K562 (cell line): ENCODE results near the gene SEBOX. TPM values are rescaled to one million over a fixed set of nuclear protein-coding genes. Genes with fewer than 3 reads are reported as not detected.

Source experiments
- ESRRA ChIP-seq: fragments of 450-650 bp; IDR thresholded peaks from 2 replicates; pipeline ENCODE4 v1.6.1; 2014; ENCODE audit warnings: low read depth, mild to moderate bottlenecking, moderate library complexity, borderline replicate concordance
- ETS1 ChIP-seq: conservative IDR thresholded peaks from 2 replicates; pipeline ENCODE4 v1.6.1; 2011; ENCODE audit warnings: low read depth, mild to moderate bottlenecking, low read length; ENCODE audit not compliant: control insufficient read depth
- HNRNPL ChIP-seq: fragments of 200-400 bp; formaldehyde crosslinking; IDR thresholded peaks from 2 replicates; pipeline ENCODE4 v1.6.1; 2017; ENCODE audit warnings: low read depth, mild to moderate bottlenecking, low read length
- KLF6 ChIP-seq: fragments of 250-450 bp; sonication (Bioruptor Pico); IDR thresholded peaks from 2 replicates; pipeline ENCODE4 v1.4.0; 2020; ENCODE audit warnings: mild to moderate bottlenecking, moderate library complexity, borderline replicate concordance
- PHF8 ChIP-seq: fragments of 200-600 bp; sonication (generic); IDR thresholded peaks from 2 replicates; pipeline ENCODE4 v1.6.1; 2012; ENCODE audit warnings: mixed run types, mild to moderate bottlenecking, inconsistent platforms, low read length, moderate library complexity, borderline replicate concordance
- RCOR1 ChIP-seq, 2 experiments: IDR thresholded peaks; 2 replicates each; pipeline ENCODE4 v1.6.1; 2012; ENCODE audit warnings: low read depth in 2 of 2, low read length in 2 of 2, borderline replicate concordance in 1 of 2, improper control_type of control experiment in 1 of 2
- REST ChIP-seq, 2 experiments: fragments of 450-650 bp; formaldehyde crosslinking in 1 of 2; IDR thresholded peaks; 2 replicates each; pipeline versions ENCODE4 v1.4.0 to v1.6.1; 2014 to 2020; ENCODE audit warnings: mild to moderate bottlenecking in 2 of 2, borderline replicate concordance in 1 of 2, low read depth in 1 of 2
- SIN3A ChIP-seq, 2 experiments: fragments of 150-350 bp in 1 of 2; IDR thresholded peaks; 2 replicates each; pipeline ENCODE4 v1.6.1; 2011 to 2016; ENCODE audit warnings: borderline replicate concordance in 2 of 2, low read depth in 2 of 2, low read length in 2 of 2, mild to moderate bottlenecking in 2 of 2, moderate library complexity in 2 of 2; ENCODE audit not compliant: control insufficient read depth in 1 of 2
- SIX5 ChIP-seq, 2 experiments: IDR thresholded peaks; 2 replicates each; pipeline ENCODE4 v1.6.1; 2011; ENCODE audit warnings: low read length in 2 of 2, borderline replicate concordance in 1 of 2, low read depth in 1 of 2, mild to moderate bottlenecking in 1 of 2, moderate library complexity in 1 of 2; ENCODE audit not compliant: insufficient read depth in 1 of 2
- USF1 ChIP-seq: sonication (generic); formaldehyde crosslinking; IDR thresholded peaks from 2 replicates; pipeline ENCODE4 v1.9.0; 2022; ENCODE audit warnings: mild to moderate bottlenecking, missing genetic modification reagents
- ZKSCAN3 ChIP-seq: fragments of 250-450 bp; sonication (Bioruptor Pico); IDR thresholded peaks from 2 replicates; pipeline ENCODE4 v1.4.0; 2020
- polyA plus RNA-seq, 8 experiments: library from polyadenylated mRNA; depleted of rRNA in 4 of 8; stranded (reverse) in 5 of 8; unstranded in 3 of 8; fragments of >200 nt; fragmentation: Nextera tagmentation in 2 of 8; fragmentation: Illumina TruSeq in 1 of 8; extraction: Ambion mirVana in 2 of 8; extraction: Trizol in 1 of 8; gene quantifications; 2 replicates each; pipeline versions ENCODE4 v1.2.1 to v1.2.3, GENCODE V29; 2011 to 2014; ENCODE audit warnings: inconsistent platforms in 1 of 8, missing spikeins in 1 of 8
- total RNA-seq, 7 experiments: library from RNA; depleted of rRNA in 6 of 7; stranded (reverse); fragments of >200 nt in 6 of 7; fragmentation: Illumina TruSeq in 2 of 7; extraction: Trizol in 2 of 7; gene quantifications; 2 replicates each; pipeline versions ENCODE4 v1.2.1 to v1.2.3, GENCODE V29; 2011 to 2021; ENCODE audit warnings: low replicate concordance in 1 of 7
- TF ChIP-seq, protein P1 (sequence below): fragments of 450-650 bp; IDR thresholded peaks from 2 replicates; pipeline ENCODE4 v1.6.1; 2016; ENCODE audit warnings: antibody characterized with exemption

SEBOX gene
- total and polyA plus RNA-seq, 9 of the 15 experiments (the other 6 are each of a cell fraction or from before 2014, with no cell fraction given), result not detected

GRCh38 chr17:28357061-28357900 lies 7.7 kb downstream of the SEBOX start, which contains the start of gene POLDIP2 (continued):
- TF ChIP-seq SIX5 (IDR thresholded peaks at IDR 0.05; ENCODE audit: borderline replicate concordance in 1 of 2, insufficient read depth in 1 of 2, low read depth in 1 of 2, low read length in 2 of 2) (peak; percentile 17 to 50; a peak in 2 of 4 replicates), ZKSCAN3 (no peak), REST (IDR thresholded peaks at IDR 0.05; ENCODE audit: borderline replicate concordance) (peak; percentile 66), REST (CRISPR knock-in tag; IDR thresholded peaks at IDR 0.05; ENCODE audit: low read depth) (peak; percentile 20), HNRNPL (peak; percentile 55; the same call in 1 of the 2 replicates), PHF8 (peak; percentile 98; the same call in 1 of the 2 replicates), USF1 (peak; percentile 94), ESRRA (peak; percentile 66; the same call in 1 of the 2 replicates), SIN3A (IDR thresholded peaks at IDR 0.05; ENCODE audit: borderline replicate concordance in 2 of 2, control insufficient read depth in 1 of 2, low read depth in 2 of 2, low read length in 2 of 2) (peak; percentile 53 to 91; a peak in 1 of 4 replicates), ETS1 (peak; percentile 80), KLF6 (CRISPR knock-in tag) (no peak), RCOR1 (IDR thresholded peaks at IDR 0.05; ENCODE audit: borderline replicate concordance in 1 of 2, low read depth in 2 of 2, low read length in 2 of 2) (peak in 1 of 2 experiments; percentile 25; a peak in 1 of 4 replicates)
- TF ChIP-seq, protein P1, sequence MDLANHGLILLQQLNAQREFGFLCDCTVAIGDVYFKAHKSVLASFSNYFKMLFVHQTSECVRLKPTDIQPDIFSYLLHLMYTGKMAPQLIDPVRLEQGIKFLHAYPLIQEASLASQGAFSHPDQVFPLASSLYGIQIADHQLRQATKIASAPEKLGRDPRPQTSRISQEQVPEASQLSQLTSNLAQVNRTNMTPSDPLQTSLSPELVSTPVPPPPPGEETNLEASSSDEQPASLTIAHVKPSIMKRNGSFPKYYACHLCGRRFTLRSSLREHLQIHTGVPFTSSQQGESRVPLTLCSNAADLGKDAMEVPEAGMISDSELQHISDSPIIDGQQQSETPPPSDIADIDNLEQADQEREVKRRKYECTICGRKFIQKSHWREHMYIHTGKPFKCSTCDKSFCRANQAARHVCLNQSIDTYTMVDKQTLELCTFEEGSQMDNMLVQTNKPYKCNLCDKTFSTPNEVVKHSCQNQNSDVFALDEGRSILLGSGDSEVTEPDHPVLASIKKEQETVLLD, result no peak
